Neural cell (in vitro differentiated cells): ENCODE measurements around the gene TIGD1. TPM values are rescaled to one million over a fixed set of nuclear protein-coding genes. Genes with fewer than 3 reads are reported as not detected.

Source experiments
- H2AFZ ChIP-seq: fragments of 200-600, 300-800 bp; sonication (generic), shearing (Covaris generic); 2 replicates; pipeline ENCODE4 v1.6.0; 2014; ENCODE audit warnings: low read depth, mild to moderate bottlenecking, antibody characterized with exemption, low read length, moderate library complexity
- H3F3A ChIP-seq: fragments of 200-600 bp; shearing (Covaris generic); 2 replicates; pipeline ENCODE4 v1.6.1; 2016; ENCODE audit warnings: mild to moderate bottlenecking, moderate library complexity, mixed read lengths, antibody characterized with exemption, low read length; ENCODE audit not compliant: insufficient read depth, poor library complexity, severe bottlenecking
- H3K27ac ChIP-seq: fragments of 200-600, 300-800 bp; sonication (generic), shearing (Covaris generic); 2 replicates; pipeline ENCODE4 v1.5.1; 2014; ENCODE audit warnings: mild to moderate bottlenecking, low read length, moderate library complexity
- H3K27me3 ChIP-seq: fragments of 300-800, 200-600 bp; sonication (generic), shearing (Covaris generic); 2 replicates; pipeline ENCODE4 v1.6.0; 2014; ENCODE audit warnings: mild to moderate bottlenecking, low read depth, low read length, moderate library complexity; ENCODE audit not compliant: insufficient read depth
- H3K36me3 ChIP-seq: fragments of 300-800, 200-600 bp; sonication (generic), shearing (Covaris generic); 2 replicates; pipeline ENCODE4 v1.5.1; 2014; ENCODE audit warnings: mild to moderate bottlenecking, antibody characterized with exemption, low read length, moderate library complexity; ENCODE audit not compliant: insufficient read depth
- H3K4me2 ChIP-seq: fragments of 300-800, 200-600 bp; sonication (generic), shearing (Covaris generic); 2 replicates; pipeline ENCODE4 v1.6.0; 2014; ENCODE audit warnings: mild to moderate bottlenecking, low read length
- H3K4me3 ChIP-seq: fragments of 300-800, 200-600 bp; sonication (generic), shearing (Covaris generic); 2 replicates; pipeline ENCODE4 v1.5.1; 2014; ENCODE audit warnings: mild to moderate bottlenecking, low read length, moderate library complexity
- H3K79me2 ChIP-seq: fragments of 200-600 bp; shearing (Covaris generic); replicated peaks from 2 replicates; pipeline ENCODE4 v1.6.0; 2014; ENCODE audit warnings: mild to moderate bottlenecking, low read length, moderate library complexity; ENCODE audit not compliant: insufficient read depth
- H3K9ac ChIP-seq: fragments of 300-800, 200-600 bp; sonication (generic), shearing (Covaris generic); 2 replicates; pipeline ENCODE4 v1.6.1; 2016; ENCODE audit warnings: mild to moderate bottlenecking, low read length, mixed read lengths
- H3K9me2 ChIP-seq: fragments of 200-600 bp; shearing (Covaris generic); 2 replicates; pipeline ENCODE4 v1.6.1; 2016; ENCODE audit warnings: mild to moderate bottlenecking, low read length, mixed read lengths; ENCODE audit not compliant: insufficient read depth
- H3K9me3 ChIP-seq: fragments of 200-600, 300-800 bp; sonication (generic), shearing (Covaris generic); 2 replicates; pipeline ENCODE4 v1.6.1; 2016; ENCODE audit warnings: mild to moderate bottlenecking, mixed run types, low read length, moderate library complexity, mixed read lengths
- H4K20me1 ChIP-seq: fragments of 200-600 bp; shearing (Covaris generic); 2 replicates; pipeline ENCODE4 v1.6.1; 2016; ENCODE audit warnings: mild to moderate bottlenecking, mixed run types; ENCODE audit not compliant: insufficient read depth
- CTCF ChIP-seq: fragments of 450-650 bp; IDR thresholded peaks from 2 replicates; pipeline ENCODE4 v1.5.1; 2014; ENCODE audit warnings: antibody characterized with exemption, mild to moderate bottlenecking, moderate library complexity; ENCODE audit not compliant: poor library complexity, severe bottlenecking
- EP300 ChIP-seq: fragments of 450-650 bp; conservative IDR thresholded peaks from 2 replicates; pipeline ENCODE4 v1.6.1; 2014; ENCODE audit warnings: antibody characterized with exemption, mild to moderate bottlenecking, moderate library complexity; ENCODE audit not compliant: poor library complexity, severe bottlenecking
- EZH2 ChIP-seq: fragments of 200-600, 300-800 bp; shearing (Covaris generic), sonication (generic); IDR thresholded peaks from 2 replicates; pipeline ENCODE4 v1.6.1; 2014; ENCODE audit warnings: antibody characterized with exemption, low read length, borderline replicate concordance, mild to moderate bottlenecking; ENCODE audit not compliant: insufficient read depth, poor library complexity, severe bottlenecking
- MXI1 ChIP-seq: fragments of 450-650 bp; conservative IDR thresholded peaks from 2 replicates; pipeline ENCODE4 v1.6.1; 2014; ENCODE audit warnings: antibody characterized with exemption, mild to moderate bottlenecking; ENCODE audit not compliant: poor library complexity, severe bottlenecking
- POLR2AphosphoS5 ChIP-seq: IDR thresholded peaks from 2 replicates; pipeline ENCODE4 v1.6.1; 2012
- RAD21 ChIP-seq: fragments of 450-650 bp; conservative IDR thresholded peaks from 2 replicates; pipeline ENCODE4 v1.6.1; 2014; ENCODE audit warnings: antibody characterized with exemption, mild to moderate bottlenecking, moderate library complexity
- REST ChIP-seq: IDR thresholded peaks from 2 replicates; pipeline ENCODE4 v1.6.1; 2012; ENCODE audit warnings: borderline replicate concordance
- SMC3 ChIP-seq: fragments of 450-650 bp; conservative IDR thresholded peaks from 2 replicates; pipeline ENCODE4 v1.6.1; 2014; ENCODE audit warnings: antibody characterized with exemption, mild to moderate bottlenecking, moderate library complexity; ENCODE audit not compliant: poor library complexity
- TAF1 ChIP-seq: IDR thresholded peaks from 2 replicates; pipeline ENCODE4 v1.6.1; 2012; ENCODE audit warnings: low read depth
- polyA plus RNA-seq: library from polyadenylated mRNA; depleted of rRNA; stranded (reverse); fragments of >200 nt; gene quantifications from 2 replicates; pipeline ENCODE4 v1.2.3, GENCODE V29; 2014

Gene TIGD1
- polyA plus RNA-seq, 1 donor from 2014 or later: 29.3 TPM

- no peak overlapping the region for H2AFZ ChIP-seq
- no peak overlapping the region for H3K4me3 ChIP-seq
- no peak overlapping the region for H3K4me2 ChIP-seq
These were observed 13.3 kb downstream of the TIGD1 start for GRCh38 chr2:232537079-232537478.

GRCh38 chr2:232535761-232536530, 14.4 kb downstream of the TIGD1 start:
- H3K9ac ChIP-seq: no peak overlapping the region
- no peak overlapping the region for H2AFZ ChIP-seq
- H3K9me3 ChIP-seq: no peaks in the 10 kb centered on the region
- no peaks in the 10 kb centered on the region for H3K36me3 ChIP-seq
- H3K9me2 ChIP-seq: no peaks in the 10 kb centered on the region
- no peaks in the 10 kb centered on the region for H4K20me1 ChIP-seq
- no peaks in the 10 kb centered on the region for H3F3A ChIP-seq
- H3K79me2 ChIP-seq: no peaks in the 10 kb centered on the region
- no peak overlapping the region for H3K4me2 ChIP-seq
- H3K27ac ChIP-seq: no peak overlapping the region
- H3K27me3 ChIP-seq: no peaks in the 10 kb centered on the region
- H3K4me3 ChIP-seq: no peak overlapping the region
- no peak for TF ChIP-seq REST
- no peak for TF ChIP-seq MXI1
- no peak for TF ChIP-seq CTCF
- TF ChIP-seq TAF1: no peak
- TF ChIP-seq SMC3: no peak

More at GRCh38 chr2:232537079-232537478, 13.3 kb downstream of the TIGD1 start:
- Histone ChIP-seq H3K79me2 (no peaks in the 10 kb centered on the region), H4K20me1 (no peaks in the 10 kb centered on the region), H3K9ac (no peak overlapping the region), H3K9me3 (no peaks in the 10 kb centered on the region), H3K36me3 (no peaks in the 10 kb centered on the region), H3K27ac (no peak overlapping the region), H3K27me3 (no peaks in the 10 kb centered on the region), H3F3A (no peaks in the 10 kb centered on the region), H3K9me2 (no peaks in the 10 kb centered on the region)
- TF ChIP-seq EZH2: no peak
- no peak for TF ChIP-seq RAD21
- TF ChIP-seq MXI1: no peak
- TF ChIP-seq REST: no peak
- no peak for TF ChIP-seq CTCF
- no peak for TF ChIP-seq TAF1
- TF ChIP-seq EP300: no peak
- no peak for TF ChIP-seq POLR2AphosphoS5
- TF ChIP-seq SMC3: no peak
